Measurements from ENCODE around the gene SGCA. TPM values are rescaled to one million over a fixed set of nuclear protein-coding genes. Genes with fewer than 3 reads are reported as not detected.

Gene SGCA
- total RNA-seq, 1 donor from 2014 or later = 16.9 TPM

DNA sequence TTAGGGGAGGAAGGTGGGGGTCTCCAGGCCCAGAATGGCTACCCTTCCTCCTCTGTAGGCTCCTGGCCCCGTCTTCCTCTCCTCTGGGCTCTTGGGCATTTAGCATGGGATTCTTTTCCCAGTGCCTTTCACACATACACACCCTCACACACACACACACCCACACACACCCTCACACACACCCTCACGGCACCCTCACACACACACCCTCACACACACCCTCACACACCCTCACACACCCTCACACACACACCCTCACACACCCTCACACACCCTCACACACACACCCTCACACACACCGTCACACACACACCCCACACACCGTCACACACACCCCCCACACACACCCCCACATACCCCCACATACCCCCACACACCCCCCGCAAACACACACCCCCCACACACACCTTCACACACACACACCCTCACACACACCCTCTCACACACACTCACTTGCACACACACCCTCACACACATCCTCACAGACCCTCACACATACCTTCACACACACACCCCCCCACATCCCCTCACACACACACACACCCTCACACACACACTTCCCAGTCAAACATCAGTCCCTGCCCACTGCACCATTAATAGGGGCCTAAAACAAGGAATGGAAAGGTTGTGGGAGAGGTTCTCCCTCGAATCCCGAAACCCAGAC lies 845 bp downstream of the SGCA start:
- DNase-seq (ENCODE audit: low spot score) = no peak

DNA sequence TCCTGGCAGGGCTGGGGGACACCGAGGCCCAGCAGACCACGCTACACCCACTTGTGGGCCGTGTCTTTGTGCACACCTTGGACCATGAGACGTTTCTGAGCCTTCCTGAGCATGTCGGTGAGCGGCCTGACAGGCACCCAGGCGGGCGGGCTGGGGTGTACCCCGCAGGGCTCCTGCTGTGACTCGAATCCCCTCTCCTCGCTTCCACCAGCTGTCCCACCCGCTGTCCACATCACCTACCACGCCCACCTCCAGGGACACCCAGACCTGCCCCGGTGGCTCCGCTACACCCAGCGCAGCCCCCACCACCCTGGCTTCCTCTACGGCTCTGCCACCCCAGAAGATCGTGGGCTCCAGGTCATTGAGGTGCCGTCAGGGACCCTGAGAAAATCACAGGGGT lies 1.6 kb downstream of the SGCA start:
- no peak for DNase-seq (ENCODE audit: low spot score)

DNA sequence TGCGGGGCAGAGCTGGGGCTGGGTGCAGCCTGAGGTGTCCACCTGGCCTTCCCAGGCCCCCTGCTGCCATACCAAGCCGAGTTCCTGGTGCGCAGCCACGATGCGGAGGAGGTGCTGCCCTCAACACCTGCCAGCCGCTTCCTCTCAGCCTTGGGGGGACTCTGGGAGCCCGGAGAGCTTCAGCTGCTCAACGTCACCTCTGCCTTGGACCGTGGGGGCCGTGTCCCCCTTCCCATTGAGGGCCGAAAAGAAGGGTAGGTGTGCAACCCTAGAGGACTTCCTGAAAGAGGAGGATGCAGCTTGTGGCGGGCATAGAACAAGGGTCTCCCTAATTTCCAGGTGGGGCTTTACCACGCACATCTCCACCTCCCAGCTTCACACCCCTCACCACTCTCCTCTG lies 2.5 kb downstream of the SGCA start:
- DNase-seq (ENCODE audit: low spot score) = no peak

DNA sequence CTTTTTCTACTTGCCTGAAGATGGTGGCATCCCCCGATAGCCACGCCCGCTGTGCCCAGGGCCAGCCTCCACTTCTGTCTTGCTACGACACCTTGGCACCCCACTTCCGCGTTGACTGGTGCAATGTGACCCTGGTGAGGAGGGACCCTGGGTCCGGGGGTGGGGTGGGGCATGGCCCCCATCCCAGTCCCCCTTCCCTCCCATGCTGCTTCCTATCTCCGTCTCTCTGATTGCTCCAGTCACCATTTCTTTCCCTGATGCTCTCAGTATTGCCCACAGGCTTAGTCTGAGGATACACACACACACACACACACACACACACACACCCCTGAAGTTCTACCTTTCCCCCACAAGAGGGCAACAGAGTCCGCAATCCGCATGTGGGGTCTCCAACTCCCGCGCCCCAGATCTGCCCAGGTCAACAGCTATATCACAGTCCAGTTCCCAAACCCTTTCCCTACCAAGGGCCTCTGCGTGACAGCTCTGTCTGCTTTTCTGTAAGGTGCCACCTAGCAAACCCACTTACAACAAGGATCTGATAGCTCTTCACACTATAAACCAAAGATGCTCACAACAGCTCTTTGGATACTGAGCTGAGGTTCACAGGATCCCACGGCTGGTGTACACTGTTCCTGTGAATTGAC lies 3.4 kb downstream of the SGCA start:
- no peak for DNase-seq (ENCODE audit: low spot score)

DNA sequence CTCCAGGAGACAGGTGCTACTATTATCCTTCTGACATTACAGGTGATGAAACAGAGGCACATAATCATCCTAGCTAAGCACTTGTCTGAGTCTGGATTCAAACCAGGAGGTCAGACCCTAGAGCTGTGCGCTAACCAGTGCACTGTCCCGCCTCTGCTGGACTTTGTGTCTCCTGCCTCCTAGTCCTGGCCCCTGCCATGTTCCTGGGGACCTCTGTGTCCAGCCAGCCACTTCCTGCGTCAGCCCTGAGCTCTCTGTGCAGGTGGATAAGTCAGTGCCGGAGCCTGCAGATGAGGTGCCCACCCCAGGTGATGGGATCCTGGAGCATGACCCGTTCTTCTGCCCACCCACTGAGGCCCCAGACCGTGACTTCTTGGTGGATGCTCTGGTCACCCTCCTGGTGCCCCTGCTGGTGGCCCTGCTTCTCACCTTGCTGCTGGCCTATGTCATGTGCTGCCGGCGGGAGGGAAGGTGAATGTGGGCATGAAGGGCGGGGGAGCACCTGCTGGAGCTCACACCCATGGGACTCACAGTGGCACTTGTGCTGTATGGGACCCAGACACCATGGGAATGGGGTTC lies 4.2 kb downstream of the SGCA start:
- DNase-seq (ENCODE audit: low spot score) = no peak

DNA sequence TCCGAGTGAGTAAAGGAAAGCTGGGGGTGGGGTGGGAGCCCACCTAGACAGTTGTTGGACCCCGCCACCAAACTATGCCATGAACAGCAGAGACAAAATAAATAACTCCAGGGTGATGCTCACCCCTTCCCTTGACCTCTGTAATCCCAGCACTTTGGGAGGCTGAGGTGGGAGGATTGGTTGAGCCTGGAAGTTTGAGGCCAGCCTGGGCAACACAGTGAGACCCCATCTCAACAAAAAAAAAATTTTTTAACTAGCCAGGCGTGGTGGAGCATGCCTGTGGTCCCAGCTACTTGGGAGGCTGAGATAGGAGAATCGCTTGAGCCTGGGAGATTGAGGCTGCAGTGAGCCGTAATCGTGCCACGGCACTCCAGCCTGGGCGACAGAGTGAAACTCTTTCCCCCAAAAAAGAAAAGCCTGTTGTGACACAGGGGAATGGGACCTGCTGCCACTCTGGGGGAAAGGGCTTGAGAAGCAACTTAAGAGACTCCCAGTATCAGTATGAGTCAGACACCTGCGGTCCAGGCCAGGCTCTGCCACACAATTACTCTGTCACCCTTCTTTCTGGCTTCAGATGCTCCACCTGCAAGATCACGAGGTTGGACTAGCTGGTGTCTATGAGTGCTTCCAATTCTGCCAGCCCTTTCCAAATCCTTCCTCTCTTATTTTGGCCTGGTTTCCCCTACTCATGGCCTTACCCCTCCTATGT lies 5.0 kb downstream of the SGCA start:
- no peak for DNase-seq (ENCODE audit: low spot score)

DNA sequence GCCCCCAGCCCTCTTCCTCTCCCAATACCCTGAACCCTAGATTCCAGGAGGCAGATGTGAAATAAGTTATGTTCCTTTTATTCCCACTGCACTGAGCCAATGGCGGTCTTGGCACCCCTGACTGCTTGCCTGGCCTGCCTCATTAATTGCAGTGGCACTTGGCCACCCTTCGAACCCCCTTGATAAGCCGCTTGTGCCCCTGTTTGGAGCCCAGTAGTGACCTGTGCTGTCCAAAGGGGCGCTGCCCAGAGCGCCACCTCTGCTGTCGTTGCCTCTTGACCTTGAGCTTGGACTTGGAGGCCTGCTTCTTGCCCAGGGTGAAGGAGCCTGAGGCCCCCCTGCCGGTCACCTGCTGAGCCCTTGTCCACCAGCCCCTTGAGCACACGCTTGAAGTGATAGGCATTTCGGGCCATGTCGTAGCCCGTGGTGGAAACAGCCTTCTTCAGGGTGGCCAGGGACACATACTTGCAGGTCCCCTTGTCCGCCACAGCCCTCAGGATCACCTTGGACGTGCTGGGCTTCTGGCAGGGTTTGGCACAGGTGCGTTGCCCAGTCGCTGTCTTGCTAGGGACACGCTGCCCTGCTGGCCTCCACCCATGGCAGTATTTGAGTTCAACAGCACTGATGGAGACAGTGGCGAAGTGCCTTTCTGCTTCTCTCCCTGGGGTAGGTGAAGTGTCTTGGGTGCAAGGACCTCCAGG lies 5.7 kb downstream of the SGCA start:
- no peak for DNase-seq (ENCODE audit: low spot score)

DNA sequence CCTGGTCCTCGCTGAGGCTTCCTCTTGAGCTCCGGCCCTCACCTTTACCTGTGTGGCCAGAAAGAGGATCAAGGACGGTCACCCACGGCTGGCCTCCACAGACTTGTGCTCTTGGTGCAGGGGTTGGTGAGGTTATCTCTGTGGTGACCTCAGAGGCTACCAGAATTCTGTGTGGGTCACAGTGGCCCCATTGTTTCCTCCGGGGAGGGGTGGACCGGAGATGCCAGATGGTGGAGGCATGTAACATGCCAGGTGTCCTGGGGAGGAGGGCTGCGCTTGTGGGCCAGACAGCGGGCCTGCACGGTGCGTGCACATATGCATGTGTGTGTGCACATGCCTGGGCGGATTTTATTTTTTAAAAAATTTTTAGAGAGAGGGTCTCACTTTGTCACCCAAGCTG lies 6.3 kb downstream of the SGCA start:
- no peak for DNase-seq (ENCODE audit: low spot score)

DNA sequence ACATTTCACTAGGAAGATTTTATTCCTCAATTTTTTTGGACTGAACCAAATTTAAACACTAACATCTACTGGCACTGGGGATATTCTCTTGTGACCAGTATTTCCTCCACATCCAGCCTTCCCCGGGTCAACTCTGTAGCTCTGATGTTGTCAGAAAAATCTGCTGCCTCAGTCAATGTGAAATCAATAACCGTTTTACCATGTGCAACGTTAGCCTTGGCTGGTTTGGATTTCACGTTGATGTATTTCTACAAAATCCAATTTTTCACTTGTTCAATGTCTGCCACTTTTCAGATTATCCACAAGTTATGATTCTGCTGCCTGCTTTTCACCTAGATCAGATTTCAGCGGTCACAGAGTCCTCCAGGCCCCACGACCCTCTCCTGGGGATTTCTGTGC lies 7.1 kb downstream of the SGCA start:
- no peak for DNase-seq (ENCODE audit: low spot score)

DNA sequence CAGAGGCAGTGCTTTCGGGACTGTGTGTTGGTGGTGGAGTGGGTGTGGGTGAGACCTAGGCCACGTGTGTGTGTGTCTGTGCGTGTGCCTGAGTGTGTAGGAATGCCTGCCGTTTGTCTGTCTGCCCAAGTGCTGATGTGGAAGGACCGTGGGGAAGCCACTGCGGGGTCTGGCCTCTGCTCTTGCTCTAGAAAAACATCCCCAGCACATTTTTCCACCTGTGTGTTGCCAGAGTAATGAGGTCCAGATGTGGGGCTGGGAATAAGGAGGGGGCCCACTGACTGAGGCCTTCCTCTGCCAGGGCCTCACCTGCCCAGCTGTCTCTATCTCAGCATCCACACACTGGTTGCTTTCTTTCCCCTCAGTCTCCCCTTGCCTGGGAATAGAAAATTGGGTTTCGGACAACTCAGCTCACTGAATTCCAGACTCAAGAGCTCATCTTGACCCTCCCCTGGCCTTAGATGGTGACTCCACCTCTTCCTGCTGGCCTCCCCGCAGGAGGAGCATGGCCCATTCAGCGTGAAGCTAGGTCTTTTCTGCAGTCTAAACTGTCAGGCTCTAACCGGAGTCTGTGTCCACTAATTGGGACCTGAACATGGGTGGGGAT lies 7.6 kb downstream of the SGCA start:
- DNase-seq (ENCODE audit: low spot score) = no peak

DNA sequence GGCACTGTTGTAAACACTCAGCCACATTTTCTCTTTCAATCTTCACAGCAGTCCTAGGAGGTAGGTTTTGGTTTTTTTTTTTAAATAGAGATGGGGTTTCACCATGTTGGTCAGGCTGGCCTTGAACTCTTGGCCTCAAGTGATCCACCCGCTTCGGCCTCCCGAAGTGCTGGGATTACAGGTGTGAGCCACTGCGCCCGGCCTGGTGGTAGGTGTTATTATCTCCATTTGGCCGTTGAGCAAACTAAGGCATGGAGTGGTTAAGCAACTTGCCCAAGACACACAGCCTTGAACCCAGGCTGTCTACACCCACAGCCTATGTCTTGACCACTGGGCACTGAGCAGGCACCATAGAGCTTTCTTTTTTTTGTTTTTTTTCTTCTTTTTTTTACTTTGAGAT lies 8.6 kb downstream of the SGCA start:
- DNase-seq (ENCODE audit: low spot score) = no peak

DNA sequence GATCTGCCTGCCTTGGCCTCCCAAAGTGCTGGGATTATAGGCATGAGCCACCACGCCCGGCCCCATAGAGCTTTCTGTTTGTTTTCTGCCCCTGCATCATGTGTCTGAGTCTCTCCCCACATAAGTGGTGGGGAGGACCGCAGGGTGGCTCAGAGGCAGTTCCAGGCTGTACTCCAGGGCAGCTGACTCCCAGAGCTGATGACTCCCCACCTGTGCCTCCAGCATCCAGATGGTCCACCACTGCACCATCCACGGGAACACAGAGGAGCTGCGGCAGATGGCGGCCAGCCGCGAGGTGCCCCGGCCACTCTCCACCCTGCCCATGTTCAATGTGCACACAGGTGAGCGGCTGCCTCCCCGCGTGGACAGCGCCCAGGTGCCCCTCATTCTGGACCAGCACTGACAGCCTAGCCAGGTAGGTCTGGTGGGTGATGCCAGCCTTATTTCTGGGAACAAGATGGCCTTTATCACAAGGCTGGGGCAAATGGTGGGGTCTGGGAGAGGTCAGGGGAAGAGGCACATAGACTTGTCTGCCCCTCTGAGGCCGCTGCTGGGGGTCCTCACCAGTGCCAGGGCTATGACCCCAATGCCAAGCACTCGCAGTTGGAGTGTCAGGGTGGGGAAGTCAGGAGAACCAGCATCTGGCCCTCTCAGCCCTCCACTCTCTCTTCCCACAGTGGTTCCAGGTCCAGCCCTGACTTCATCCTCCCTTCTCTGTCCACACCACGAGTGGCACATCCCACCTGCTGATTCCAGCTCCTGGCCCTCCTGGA lies 9.4 kb downstream of the SGCA start:
- DNase-seq (ENCODE audit: low spot score) = no peak

DNA sequence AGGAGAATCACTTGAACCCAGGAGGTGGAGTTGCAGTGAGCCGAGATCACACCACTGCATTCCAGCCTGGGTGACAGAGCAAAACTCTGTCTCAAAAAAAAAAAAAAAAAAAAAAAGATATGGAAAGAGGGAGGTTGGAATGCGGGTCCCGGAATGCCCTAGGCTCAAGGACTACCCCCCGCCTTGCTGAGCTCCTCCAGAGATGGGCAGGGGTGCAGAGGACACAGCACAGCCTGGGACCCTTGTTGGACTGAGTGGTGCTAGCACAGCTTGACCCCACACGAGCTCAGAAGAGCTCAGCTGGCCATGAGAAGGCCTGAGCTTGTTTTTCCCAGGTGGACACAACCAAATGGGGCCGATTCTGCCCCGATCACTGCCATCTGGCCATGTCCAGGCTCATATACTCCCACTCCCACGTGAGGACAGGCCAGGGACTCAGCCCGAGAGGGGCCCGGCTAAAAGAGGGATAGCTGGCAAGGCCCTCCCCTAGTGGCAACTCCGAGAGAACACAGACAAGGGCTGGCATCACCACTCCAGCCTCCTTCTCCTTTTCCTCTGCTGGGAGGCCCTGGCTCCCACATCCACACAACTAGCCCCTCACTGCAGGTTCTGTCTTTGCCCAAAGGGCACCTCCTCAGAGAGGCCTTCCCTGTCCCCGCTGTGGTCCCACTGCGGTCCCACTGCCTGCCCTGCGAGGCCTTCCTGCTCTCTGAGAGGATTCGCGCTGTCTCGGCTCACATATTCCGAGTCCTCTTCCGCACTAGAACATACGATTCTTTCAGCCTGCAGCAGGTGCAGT lies 11.0 kb downstream of the SGCA start:
- DNase-seq (ENCODE audit: low spot score) = no peak

DNA sequence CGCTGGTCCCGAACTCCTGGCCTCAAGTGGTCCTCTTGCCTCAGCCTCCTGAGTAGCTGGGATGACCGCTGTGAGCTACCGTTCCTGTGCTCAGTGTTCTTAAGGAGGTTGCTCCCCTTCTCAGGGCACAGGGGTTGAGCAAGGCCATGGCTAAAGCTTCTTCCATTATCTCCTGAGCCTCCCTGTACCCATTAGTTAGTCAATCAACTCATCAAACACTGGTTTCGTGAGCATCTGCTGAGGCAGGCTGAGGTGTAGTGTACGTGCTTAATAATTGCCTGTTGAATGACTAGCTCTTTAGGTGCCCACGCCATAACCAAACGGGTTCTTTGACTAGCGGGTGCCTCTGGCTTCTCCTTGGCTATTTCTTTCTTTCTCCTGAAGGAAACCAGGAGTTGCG lies 11.7 kb downstream of the SGCA start:
- no peak for DNase-seq (ENCODE audit: low spot score)

DNA sequence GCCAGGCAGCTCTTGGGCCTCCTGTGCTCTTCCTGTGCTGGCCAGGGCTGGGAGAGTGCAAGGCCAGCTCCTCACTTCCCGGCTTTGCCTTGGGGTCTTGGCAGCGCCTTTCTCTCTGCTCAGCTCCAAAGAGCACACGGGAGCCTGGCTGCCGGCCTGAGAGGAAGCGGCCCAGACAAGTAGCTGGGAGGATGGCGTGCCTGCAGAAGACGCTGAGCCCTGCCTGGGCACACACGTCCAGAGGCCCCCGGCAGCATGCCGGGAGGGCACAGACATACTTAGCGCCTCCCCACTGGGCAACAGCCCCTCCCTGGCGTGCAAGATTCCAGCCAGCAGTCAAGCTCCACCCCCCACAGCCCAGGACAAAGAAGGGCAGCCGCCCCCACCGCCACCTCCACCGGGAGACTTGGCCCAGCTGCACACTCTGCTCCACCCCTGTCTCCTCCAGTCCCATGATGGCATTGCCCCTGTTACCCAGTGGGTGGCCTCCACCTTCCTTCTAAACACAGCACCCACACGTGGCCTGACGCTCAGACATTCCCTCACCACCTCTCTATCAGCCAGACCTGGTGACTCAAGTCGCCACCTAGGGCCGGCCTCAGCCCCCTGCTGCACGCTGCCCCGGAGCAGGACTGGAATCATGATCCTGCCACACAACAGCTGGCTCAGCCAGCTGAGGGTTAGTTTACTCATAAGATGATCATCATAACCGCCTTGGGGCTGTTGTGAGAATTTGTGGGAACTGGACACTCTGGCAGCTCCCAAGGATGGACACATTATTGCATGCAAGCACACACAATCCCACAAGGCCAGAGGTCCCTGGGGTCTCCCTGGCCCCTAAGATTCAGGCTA lies 12.4 kb downstream of the SGCA start:
- peak; percentile 83 for DNase-seq (ENCODE audit: low spot score)

DNA sequence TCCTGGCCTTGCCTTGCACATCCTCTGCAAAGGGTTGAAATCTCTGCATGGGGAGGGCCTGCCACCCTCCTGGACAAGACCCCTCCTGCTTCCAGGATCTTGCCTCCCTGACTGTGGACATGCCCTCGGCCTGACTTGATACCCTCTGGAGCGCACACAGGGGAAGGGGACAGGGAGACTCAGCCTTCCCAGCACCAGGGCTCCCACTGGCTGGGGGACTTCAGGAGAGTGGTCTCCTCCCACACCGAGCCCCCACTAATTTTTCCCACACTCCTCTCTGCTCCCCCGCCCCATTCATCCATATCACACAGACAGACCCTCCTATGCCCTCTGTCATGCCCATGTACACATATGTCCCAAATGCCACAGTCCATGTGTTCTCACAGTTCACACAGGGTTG lies 14.3 kb downstream of the SGCA start:
- no peak for DNase-seq (ENCODE audit: low spot score)

DNA sequence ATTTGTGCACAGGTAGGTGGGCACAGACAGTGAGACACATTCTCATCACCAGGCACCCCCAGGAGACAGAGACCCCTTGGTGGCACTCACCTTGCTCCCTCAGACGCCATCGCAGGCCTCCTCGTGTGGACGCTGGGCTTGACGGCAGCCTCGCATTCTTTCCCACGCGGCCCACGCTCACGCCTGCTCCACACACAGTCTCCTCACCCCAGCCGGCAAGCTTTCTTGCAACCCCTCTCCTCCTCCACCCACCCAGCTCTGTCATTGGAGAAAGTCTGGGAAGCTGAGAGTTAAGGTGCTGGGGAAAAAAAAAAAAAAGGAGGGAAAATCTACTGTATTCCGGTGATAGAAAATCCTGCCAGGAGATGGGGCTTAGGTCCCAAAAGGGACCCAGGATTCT lies 14.8 kb downstream of the SGCA start:
- DNase-seq (ENCODE audit: low spot score) = no peak

DNA sequence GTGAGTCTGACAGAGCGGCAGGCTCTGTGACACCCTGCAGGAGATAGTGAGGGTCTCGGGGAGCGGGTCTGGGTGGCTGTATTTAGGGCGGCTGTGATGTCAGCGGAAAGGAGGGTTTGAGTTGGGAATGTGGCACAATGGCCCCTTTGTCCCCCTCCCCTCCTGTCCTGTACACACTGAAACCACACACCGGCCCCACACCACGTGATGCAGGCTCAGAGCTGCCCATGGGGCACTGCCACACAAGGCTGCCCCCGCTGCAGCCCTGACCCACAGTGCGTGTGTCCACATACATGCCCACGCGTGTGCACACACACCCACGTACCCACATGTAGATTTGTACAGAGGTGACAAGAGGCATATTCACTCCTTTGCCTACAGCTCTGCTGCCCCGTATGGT lies 15.3 kb downstream of the SGCA start:
- no peak for DNase-seq (ENCODE audit: low spot score)

All from ureter (tissue), 1 donor.